ENCODE measurements around the gene MADD.

The MADD gene

GRCh38 chr11:47326198-47326597 is 56.3 kb downstream of the MADD start:
- Histone ChIP-seq H3K27me3 (ENCODE audit: insufficient read depth, low read length, poor library complexity) (no peaks in the 10 kb centered on the region), H3K4me1 (ENCODE audit: insufficient read depth, low read length) (no peaks in the 10 kb centered on the region), H3K79me2 (ENCODE audit: insufficient read depth, low read length) (no peaks in the 10 kb centered on the region), H3K36me3 (ENCODE audit: insufficient read depth, low read length) (peaks cover 12% of the 10 kb centered on the region), H3K27ac (ENCODE audit: low read length) (no peak overlapping the region), H3K4me2 (ENCODE audit: insufficient read depth, low read length) (no peak overlapping the region), H3K9me3 (ENCODE audit: insufficient read depth, low read length, severe bottlenecking) (no peaks in the 10 kb centered on the region), H2AFZ (ENCODE audit: low read depth, low read length) (no peak overlapping the region), H3K9ac (ENCODE audit: low read depth, low read length) (no peak overlapping the region), H3K4me3 (ENCODE audit: low read depth in 1 of 2, low read length in 2 of 2) (no peak overlapping the region), H4K20me1 (ENCODE audit: insufficient read depth, low read length) (no peaks in the 10 kb centered on the region)
- DNase-seq (no peak), ATAC-seq (ENCODE audit: insufficient read depth, low read depth) (no peak)
- TF ChIP-seq CTCF (IDR thresholded peaks at IDR 0.05; ENCODE audit: borderline replicate concordance, extremely low read depth, low read length, poor library complexity, severe bottlenecking) (no peak), EZH2 (IDR thresholded peaks at IDR 0.05; ENCODE audit: borderline replicate concordance, low read depth, low read length, severe bottlenecking) (no peak)

GRCh38 chr11:47327025-47327424 is 57.1 kb downstream of the MADD start:
- H2AFZ ChIP-seq (ENCODE audit: low read depth, low read length): no peak overlapping the region
- H3K4me1 ChIP-seq (ENCODE audit: insufficient read depth, low read length): no peaks in the 10 kb centered on the region
- no peak overlapping the region for H3K4me2 ChIP-seq (ENCODE audit: insufficient read depth, low read length)
- H3K79me2 ChIP-seq (ENCODE audit: insufficient read depth, low read length): no peaks in the 10 kb centered on the region
- TF ChIP-seq EZH2 (IDR thresholded peaks at IDR 0.05; ENCODE audit: borderline replicate concordance, low read depth, low read length, severe bottlenecking) (no peak), CTCF (IDR thresholded peaks at IDR 0.05; ENCODE audit: borderline replicate concordance, extremely low read depth, low read length, poor library complexity, severe bottlenecking) (no peak)
- no peaks in the 10 kb centered on the region for H3K27me3 ChIP-seq (ENCODE audit: insufficient read depth, low read length, poor library complexity)
- no peak overlapping the region for H3K4me3 ChIP-seq (ENCODE audit: low read depth in 1 of 2, low read length in 2 of 2)
- H3K9me3 ChIP-seq (ENCODE audit: insufficient read depth, low read length, severe bottlenecking): no peaks in the 10 kb centered on the region
- H3K27ac ChIP-seq (ENCODE audit: low read length): no peak overlapping the region
- peaks cover 5% of the 10 kb centered on the region for H3K36me3 ChIP-seq (ENCODE audit: insufficient read depth, low read length)
- DNase-seq: no peak
- H4K20me1 ChIP-seq (ENCODE audit: insufficient read depth, low read length): no peaks in the 10 kb centered on the region
- no peak overlapping the region for H3K9ac ChIP-seq (ENCODE audit: low read depth, low read length)
- ATAC-seq (ENCODE audit: insufficient read depth, low read depth): no peak

GRCh38 chr11:47327949-47328348 is 58.0 kb downstream of the MADD start:
- DNase-seq: no peak
- no peak overlapping the region for H3K4me2 ChIP-seq (ENCODE audit: insufficient read depth, low read length)
- no peaks in the 10 kb centered on the region for H3K27me3 ChIP-seq (ENCODE audit: insufficient read depth, low read length, poor library complexity)
- TF ChIP-seq CTCF (IDR thresholded peaks at IDR 0.05; ENCODE audit: borderline replicate concordance, extremely low read depth, low read length, poor library complexity, severe bottlenecking) (no peak), EZH2 (IDR thresholded peaks at IDR 0.05; ENCODE audit: borderline replicate concordance, low read depth, low read length, severe bottlenecking) (no peak)
- no peaks in the 10 kb centered on the region; the same call in none of the 2 replicates for H3K36me3 ChIP-seq (ENCODE audit: insufficient read depth, low read length)
- H4K20me1 ChIP-seq (ENCODE audit: insufficient read depth, low read length): no peaks in the 10 kb centered on the region
- no peak overlapping the region for H3K27ac ChIP-seq (ENCODE audit: low read length)
- H2AFZ ChIP-seq (ENCODE audit: low read depth, low read length): no peak overlapping the region
- H3K9me3 ChIP-seq (ENCODE audit: insufficient read depth, low read length, severe bottlenecking): no peaks in the 10 kb centered on the region
- no peak overlapping the region for H3K9ac ChIP-seq (ENCODE audit: low read depth, low read length)
- no peak overlapping the region for H3K4me3 ChIP-seq (ENCODE audit: low read depth in 1 of 2, low read length in 2 of 2)
- no peak for ATAC-seq (ENCODE audit: insufficient read depth, low read depth)
- no peaks in the 10 kb centered on the region for H3K4me1 ChIP-seq (ENCODE audit: insufficient read depth, low read length)
- H3K79me2 ChIP-seq (ENCODE audit: insufficient read depth, low read length): no peaks in the 10 kb centered on the region

Data from DND-41 (cell line).